Activated T-cell treated with anti-CD3 and anti-CD28 coated beads, Interleukin-2, amount 50 U/mL, for 1 hour (primary cell): ENCODE data around the gene HORMAD2.
"Not testable (repeated sequence)": the region's sequence is repeated elsewhere in the genome, so short reads cannot be mapped to it uniquely, and the experiment has no call there.

Experiments
- DNase-seq: peaks from one replicate; pipeline ENCODE4 v3.0.0-alpha.2; 2020

Gene HORMAD2

GRCh38 chr22:30212363-30212995 lies 132.2 kb downstream of the HORMAD2 start:
- no peak for DNase-seq

- DNase-seq = no peak
Observed at GRCh38 chr22:30212996-30213441, 132.8 kb downstream of the HORMAD2 start.

GRCh38 chr22:30214703-30215407 lies 134.6 kb downstream of the HORMAD2 start:
- no peak for DNase-seq

GRCh38 chr22:30216272-30216671 lies 136.0 kb downstream of the HORMAD2 start:
- DNase-seq = not testable (repeated sequence)

DNA sequence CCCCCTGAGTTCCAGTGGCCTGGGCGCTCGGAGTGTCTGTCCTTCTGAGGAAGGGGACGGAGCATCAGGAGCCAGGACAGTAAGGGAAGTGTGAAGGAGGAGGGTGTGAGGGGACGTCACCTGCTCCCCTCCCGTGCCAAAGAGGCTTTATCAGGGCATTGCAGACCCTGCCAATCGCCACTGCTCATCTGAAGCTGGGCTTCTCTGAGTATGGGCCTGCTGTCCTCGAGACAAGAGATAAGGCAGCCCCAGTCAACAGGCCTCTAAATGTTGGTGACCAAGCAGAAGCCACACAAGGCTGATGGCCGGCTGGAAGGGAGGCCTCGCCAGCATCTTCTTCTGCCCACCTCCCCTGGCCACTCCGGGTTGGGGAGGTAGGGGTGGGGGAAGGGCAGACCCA lies 136.4 kb downstream of the HORMAD2 start:
- no peak for DNase-seq

- no peak for DNase-seq
Observed at GRCh38 chr22:30217698-30218560, 137.7 kb downstream of the HORMAD2 start.

- DNase-seq = no peak
Observed at GRCh38 chr22:30219049-30219654, 138.9 kb downstream of the HORMAD2 start.

DNA sequence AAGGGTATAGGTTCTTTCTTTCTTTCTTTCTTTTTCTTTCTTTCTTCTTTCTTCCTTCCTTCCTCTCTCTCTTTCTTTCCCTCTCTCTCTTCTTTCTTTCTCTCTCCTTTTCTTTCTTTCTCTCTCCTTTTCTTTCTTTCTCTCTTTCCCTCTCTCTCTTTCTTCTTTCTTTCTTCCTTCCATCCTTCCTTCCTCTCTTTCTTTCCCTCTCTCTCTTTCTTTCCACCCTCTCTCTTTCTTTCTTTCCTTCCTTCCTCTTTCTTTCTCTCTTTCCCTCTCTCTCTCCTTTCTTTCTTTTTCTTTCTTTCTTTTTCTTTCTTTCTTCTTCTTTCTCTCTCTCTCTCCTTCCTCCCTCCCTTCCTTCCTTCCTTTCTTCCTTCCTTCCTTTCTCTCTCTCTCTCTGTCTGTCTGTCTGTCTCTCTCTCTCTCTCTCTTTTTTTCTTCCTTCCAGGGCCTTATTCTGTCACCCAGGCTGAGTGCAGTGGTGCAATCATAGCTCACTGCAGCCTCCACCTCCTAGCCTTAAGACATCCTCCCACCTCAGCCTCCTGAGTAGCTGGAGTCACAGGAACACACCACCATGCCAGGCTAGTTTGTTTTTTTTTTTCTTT lies 139.5 kb downstream of the HORMAD2 start:
- DNase-seq = no peak

DNA sequence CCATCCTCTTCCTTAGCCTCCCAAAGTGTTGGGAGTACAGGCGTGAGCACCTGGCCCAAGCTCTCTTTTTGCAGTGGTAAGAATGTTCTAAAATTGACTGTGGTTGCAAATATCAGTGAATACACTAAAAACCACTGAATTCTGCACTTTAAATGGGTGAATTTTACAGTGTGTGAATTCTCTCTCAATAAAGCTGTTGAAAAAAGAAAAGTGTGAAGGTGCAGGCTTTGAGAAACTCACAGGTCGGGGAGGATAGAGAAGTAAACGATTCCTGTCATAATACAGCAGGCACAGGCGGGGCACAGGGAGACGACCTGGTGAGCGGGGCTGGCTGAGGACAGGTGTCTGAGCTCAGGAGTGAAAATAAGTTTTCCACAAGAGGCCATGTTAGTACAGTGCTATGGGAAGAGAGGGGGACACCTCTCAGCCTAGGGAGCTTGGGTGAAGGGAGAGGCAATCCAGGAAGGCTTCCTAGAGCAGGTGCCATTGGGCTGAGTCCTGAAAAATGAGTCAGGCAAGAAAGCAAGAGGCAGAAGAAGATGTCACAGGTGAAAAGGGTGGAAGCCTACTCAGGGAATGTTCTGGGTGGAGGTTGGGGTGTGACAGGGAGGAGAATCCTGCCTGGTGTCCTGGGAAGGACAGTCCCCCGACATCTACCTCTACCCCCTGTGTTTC lies 140.2 kb downstream of the HORMAD2 start:
- DNase-seq = no peak

DNA sequence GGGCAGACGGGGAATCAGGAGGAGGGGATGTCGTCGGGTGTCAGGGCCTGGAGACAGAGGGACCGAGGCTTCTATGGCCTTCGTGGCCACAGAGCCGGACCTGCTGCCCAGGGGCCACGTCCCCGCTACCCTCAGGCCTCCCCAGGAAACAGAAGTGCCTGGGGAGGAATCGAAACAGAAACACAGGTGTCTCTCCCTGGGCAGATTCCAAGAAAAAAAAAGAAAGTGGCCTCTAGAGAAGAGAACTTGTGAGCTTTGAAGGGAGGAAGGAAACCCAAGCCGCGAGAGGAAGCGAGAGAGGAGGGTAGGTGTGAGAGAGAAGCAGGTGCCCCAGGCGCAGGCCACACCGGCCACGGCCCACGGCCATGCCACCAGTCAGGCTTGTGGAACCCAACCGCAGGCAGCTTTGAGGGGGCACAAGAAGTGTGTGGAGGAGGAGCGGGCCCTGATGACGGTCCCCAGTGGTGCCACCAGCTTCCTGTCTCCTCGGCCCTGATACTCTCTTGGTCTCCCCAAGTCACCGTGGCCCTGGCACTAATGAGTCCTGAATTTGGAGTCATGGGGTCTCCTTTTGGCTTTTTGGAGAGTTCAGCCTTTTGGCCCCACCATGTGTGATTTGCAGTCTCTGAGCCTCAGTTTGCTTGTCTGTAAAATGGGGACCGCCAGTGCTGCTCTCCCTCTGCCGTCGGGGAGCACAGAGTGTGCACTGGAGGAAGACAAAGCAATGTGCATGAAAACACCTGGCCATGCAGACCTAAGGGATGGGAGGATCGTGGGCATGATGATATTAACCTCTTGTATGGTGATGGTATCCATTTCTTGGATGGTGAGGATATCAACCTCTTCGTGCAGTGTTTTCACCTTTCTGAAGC lies 141.1 kb downstream of the HORMAD2 start:
- peak; percentile 51 for DNase-seq

- DNase-seq = no peak
Observed at GRCh38 chr22:30222321-30222720, 142.1 kb downstream of the HORMAD2 start.

DNA sequence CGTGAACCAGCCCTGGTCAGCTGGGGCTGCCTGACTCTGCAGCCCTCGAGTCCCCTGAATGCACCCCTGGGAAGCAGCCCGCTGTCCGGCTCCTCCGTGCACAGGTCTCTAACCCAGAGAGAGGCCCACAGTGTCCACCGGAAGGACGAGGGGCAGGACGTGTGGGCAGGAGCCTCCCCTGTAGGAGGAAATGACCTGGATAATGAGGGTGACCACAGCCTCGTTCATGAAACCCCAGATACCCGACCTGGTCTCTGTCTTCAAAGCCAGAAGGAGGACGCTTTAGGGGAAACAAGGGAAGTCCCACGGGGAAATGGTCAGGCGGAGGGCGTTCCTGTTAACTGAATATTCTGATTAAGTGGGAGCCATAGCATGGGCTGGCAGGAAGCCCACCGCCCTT lies 143.0 kb downstream of the HORMAD2 start:
- no peak for DNase-seq

DNA sequence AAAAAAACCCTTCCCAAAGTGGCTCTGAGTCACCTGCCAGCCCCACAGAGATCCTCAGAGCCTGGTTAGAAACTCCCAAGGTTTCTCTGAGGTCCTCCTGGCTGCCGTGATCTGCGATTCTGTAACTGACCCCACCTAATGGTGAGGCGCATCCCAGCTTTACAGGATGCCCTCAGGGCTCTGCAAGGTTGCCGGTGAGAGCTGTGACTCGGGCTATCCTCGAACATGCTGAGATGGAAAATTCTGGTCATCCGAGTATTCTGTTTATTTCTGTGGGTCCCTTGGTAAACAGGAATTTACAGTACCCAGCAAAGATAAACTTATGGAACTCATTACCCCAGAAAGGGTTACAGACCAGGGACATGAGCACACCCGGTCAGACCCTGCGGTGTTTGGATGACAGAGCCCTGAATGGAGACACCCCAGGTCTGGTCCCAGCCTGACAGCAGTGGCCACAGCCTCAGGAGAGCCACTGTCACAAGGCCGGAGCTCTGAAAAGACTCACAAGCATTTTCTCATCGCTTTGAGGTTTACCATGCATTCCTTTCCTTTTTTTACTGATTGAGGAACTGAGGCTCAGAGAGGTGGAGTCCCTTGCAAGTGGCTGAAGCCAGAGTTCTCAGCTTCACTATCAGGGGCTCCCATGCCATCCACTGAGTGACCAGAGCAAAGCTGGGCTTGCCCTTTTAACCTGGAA lies 144.0 kb downstream of the HORMAD2 start:
- DNase-seq = no peak

GRCh38 chr22:30225220-30225927 lies 145.1 kb downstream of the HORMAD2 start:
- no peak for DNase-seq

- DNase-seq = no peak
Observed at GRCh38 chr22:30226192-30226832, 146.0 kb downstream of the HORMAD2 start.
